Non-pigmented ciliary epithelial cell (primary cell): Measurements from ENCODE around the gene TAS2R8.
"Not testable (repeated sequence)": the region's sequence is repeated elsewhere in the genome, so short reads cannot be mapped to it uniquely, and the experiment has no call there.

Experiments
- DNase-seq: peaks from one replicate; pipeline ENCODE4 v3.0.0-alpha.2; 2010; ENCODE audit warnings: low read depth

TAS2R8 gene

GRCh38 chr12:10807186-10807585, at the start of gene TAS2R8:
Gene TAS2R8 (minus strand): TSS chr12:10807286. CDS start chr12:10806980, 306 bp downstream.
- no peak for DNase-seq

- no peak for DNase-seq
These were observed 48.7 kb upstream of the TAS2R8 start for GRCh38 chr12:10855807-10856206.

GRCh38 chr12:10853776-10854175, 46.7 kb upstream of the TAS2R8 start:
- DNase-seq = no peak

GRCh38 chr12:10851243-10851858, 44.3 kb upstream of the TAS2R8 start:
- DNase-seq = no peak

- no peak for DNase-seq
These were observed 42.4 kb upstream of the TAS2R8 start, which contains the start of gene PRR4 for GRCh38 chr12:10849425-10849878. Gene PRR4 (minus strand): TSS chr12:10849475. CDS start chr12:10849437, 38 bp downstream.

GRCh38 chr12:10847744-10848143, 40.7 kb upstream of the TAS2R8 start:
- DNase-seq = no peak

GRCh38 chr12:10842862-10843261, 35.8 kb upstream of the TAS2R8 start:
- no peak for DNase-seq

GRCh38 chr12:10838461-10838860, 31.4 kb upstream of the TAS2R8 start:
- no peak for DNase-seq

GRCh38 chr12:10829994-10830393, 22.9 kb upstream of the TAS2R8 start:
- no peak for DNase-seq

GRCh38 chr12:10826258-10826657, 19.2 kb upstream of the TAS2R8 start, which contains the start of gene TAS2R10:
Gene TAS2R10 (minus strand): TSS chr12:10826358. CDS start chr12:10826269, 89 bp downstream.
- DNase-seq = no peak

GRCh38 chr12:10824957-10825356, 17.9 kb upstream of the TAS2R8 start:
- no peak for DNase-seq

- DNase-seq = no peak
These were observed 4.9 kb upstream of the TAS2R8 start for GRCh38 chr12:10811883-10812536.

GRCh38 chr12:10810068-10810467, 3.0 kb upstream of the TAS2R8 start, which contains the start of gene TAS2R9:
Gene TAS2R9 (minus strand): TSS chr12:10810168. CDS start chr12:10810075, 93 bp downstream.
- DNase-seq = no peak

- no peak for DNase-seq
These were observed 4.5 kb downstream of the TAS2R8 start, which contains the start of gene TAS2R7 for GRCh38 chr12:10802587-10802986. Gene TAS2R7 (minus strand): TSS chr12:10802627. CDS start chr12:10802570, 57 bp downstream.

- DNase-seq = no peak
These were observed 5.3 kb downstream of the TAS2R8 start for GRCh38 chr12:10801741-10802140.

- DNase-seq = no peak
These were observed 12.9 kb downstream of the TAS2R8 start for GRCh38 chr12:10794222-10794621.

GRCh38 chr12:10791769-10792168, 15.3 kb downstream of the TAS2R8 start:
- DNase-seq = not testable (repeated sequence)

GRCh38 chr12:10783252-10783651, 23.8 kb downstream of the TAS2R8 start:
- no peak for DNase-seq

GRCh38 chr12:10779103-10779502, 28.0 kb downstream of the TAS2R8 start:
- no peak for DNase-seq

- DNase-seq = no peak
These were observed 35.9 kb downstream of the TAS2R8 start for GRCh38 chr12:10771132-10771733.

- no peak for DNase-seq
These were observed 47.4 kb downstream of the TAS2R8 start for GRCh38 chr12:10759657-10760056.

GRCh38 chr12:10756194-10756593, 50.9 kb downstream of the TAS2R8 start:
- no peak for DNase-seq
